ENCODE measurements around the gene HAL.

Gene HAL

GRCh38 chr12:95986635-95987570, 9.2 kb downstream of the HAL start (continued):
- TF ChIP-seq ZNF302 (tag by site-specific recombination; IDR thresholded peaks at IDR 0.05; ENCODE audit: low read depth) (no peak), ZNF391 (tag by site-specific recombination; IDR thresholded peaks at IDR 0.05; ENCODE audit: borderline replicate concordance, low read depth) (no peak), ZNF785 (tag by site-specific recombination; IDR thresholded peaks at IDR 0.05) (no peak)
- TF ChIP-seq, protein P1, sequence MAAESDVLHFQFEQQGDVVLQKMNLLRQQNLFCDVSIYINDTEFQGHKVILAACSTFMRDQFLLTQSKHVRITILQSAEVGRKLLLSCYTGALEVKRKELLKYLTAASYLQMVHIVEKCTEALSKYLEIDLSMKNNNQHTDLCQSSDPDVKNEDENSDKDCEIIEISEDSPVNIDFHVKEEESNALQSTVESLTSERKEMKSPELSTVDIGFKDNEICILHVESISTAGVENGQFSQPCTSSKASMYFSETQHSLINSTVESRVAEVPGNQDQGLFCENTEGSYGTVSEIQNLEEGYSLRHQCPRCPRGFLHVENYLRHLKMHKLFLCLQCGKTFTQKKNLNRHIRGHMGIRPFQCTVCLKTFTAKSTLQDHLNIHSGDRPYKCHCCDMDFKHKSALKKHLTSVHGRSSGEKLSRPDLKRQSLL (tag by site-specific recombination; IDR thresholded peaks at IDR 0.05): no peak
- TF ChIP-seq, protein P2, sequence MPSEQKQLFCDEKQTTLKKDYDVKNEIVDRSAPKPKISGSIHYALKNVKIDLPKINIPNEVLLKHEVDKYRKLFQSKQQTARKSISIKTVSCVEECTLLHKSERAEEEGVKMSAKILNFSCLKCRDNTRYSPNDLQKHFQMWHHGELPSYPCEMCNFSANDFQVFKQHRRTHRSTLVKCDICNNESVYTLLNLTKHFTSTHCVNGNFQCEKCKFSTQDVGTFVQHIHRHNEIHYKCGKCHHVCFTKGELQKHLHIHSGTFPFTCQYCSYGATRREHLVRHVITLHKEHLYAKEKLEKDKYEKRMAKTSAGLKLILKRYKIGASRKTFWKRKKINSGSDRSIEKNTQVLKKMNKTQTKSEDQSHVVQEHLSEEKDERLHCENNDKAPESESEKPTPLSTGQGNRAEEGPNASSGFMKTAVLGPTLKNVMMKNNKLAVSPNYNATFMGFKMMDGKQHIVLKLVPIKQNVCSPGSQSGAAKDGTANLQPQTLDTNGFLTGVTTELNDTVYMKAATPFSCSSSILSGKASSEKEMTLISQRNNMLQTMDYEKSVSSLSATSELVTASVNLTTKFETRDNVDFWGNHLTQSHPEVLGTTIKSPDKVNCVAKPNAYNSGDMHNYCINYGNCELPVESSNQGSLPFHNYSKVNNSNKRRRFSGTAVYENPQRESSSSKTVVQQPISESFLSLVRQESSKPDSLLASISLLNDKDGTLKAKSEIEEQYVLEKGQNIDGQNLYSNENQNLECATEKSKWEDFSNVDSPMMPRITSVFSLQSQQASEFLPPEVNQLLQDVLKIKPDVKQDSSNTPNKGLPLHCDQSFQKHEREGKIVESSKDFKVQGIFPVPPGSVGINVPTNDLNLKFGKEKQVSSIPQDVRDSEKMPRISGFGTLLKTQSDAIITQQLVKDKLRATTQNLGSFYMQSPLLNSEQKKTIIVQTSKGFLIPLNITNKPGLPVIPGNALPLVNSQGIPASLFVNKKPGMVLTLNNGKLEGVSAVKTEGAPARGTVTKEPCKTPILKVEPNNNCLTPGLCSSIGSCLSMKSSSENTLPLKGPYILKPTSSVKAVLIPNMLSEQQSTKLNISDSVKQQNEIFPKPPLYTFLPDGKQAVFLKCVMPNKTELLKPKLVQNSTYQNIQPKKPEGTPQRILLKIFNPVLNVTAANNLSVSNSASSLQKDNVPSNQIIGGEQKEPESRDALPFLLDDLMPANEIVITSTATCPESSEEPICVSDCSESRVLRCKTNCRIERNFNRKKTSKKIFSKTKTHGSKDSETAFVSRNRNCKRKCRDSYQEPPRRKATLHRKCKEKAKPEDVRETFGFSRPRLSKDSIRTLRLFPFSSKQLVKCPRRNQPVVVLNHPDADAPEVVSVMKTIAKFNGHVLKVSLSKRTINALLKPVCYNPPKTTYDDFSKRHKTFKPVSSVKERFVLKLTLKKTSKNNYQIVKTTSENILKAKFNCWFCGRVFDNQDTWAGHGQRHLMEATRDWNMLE (tag by site-specific recombination; conservative IDR thresholded peaks at IDR 0.05; ENCODE audit: low read depth): no peak

DNA sequence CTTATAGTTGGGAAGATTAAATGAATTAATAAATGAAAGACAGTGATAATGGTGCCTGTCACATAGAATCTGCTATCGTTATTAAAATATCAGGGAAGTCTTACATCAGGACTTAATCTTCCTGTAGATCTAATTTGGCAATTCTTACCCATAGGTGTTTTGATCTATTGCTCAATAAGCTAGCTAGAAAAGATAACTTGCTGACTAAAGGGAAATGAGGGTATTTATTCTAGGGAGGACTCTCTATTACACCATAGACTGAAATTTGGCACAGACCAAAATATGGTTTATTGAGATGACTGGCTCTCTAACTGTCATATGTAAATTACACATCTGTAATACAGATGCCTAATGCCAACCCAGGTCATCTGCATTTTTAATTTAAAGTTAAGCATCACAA, 11.5 kb downstream of the HAL start:
- Histone ChIP-seq H3K36me3 (ENCODE audit: control insufficient read depth in 2 of 2, insufficient read depth in 1 of 2, low read length in 2 of 2) (no peaks in the 10 kb centered on the region), H3K27ac (ENCODE audit: extremely low read depth, low read depth, low read length) (no peak overlapping the region), H3K4me3 (ENCODE audit: low read depth, low read length) (no peak overlapping the region), H3K4me1 (ENCODE audit: control insufficient read depth, insufficient read depth, low read length) (no peaks in the 10 kb centered on the region), H3K9me3 (ENCODE audit: control insufficient read depth, insufficient read depth, low read depth, low read length) (no peaks in the 10 kb centered on the region)
- POLR2A ChIA-PET: no interaction called here
- CTCF ChIA-PET: interaction anchor here (0.7 kb wide), 1 partner anchor 14 kb away, joined by 3 read pairs; no protein-coding TSS in a partner anchor
- TF ChIP-seq ZFP69B (tag by site-specific recombination; IDR thresholded peaks at IDR 0.05): no peak
- no peak for TF ChIP-seq ZNF692 (tag by site-specific recombination; IDR thresholded peaks at IDR 0.05)
- TF ChIP-seq, protein P3, sequence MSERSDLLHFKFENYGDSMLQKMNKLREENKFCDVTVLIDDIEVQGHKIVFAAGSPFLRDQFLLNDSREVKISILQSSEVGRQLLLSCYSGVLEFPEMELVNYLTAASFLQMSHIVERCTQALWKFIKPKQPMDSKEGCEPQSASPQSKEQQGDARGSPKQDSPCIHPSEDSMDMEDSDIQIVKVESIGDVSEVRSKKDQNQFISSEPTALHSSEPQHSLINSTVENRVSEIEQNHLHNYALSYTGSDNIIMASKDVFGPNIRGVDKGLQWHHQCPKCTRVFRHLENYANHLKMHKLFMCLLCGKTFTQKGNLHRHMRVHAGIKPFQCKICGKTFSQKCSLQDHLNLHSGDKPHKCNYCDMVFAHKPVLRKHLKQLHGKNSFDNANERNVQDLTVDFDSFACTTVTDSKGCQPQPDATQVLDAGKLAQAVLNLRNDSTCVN (tag by site-specific recombination; optimal IDR thresholded peaks at IDR 0.05): no peak
- TF ChIP-seq ZNF600 (tag by site-specific recombination; IDR thresholded peaks at IDR 0.05): no peak
- TF ChIP-seq ZNF585B (tag by site-specific recombination; IDR thresholded peaks at IDR 0.05): no peak
- TF ChIP-seq ZSCAN18 (tag by site-specific recombination; IDR thresholded peaks at IDR 0.05): no peak
- TF ChIP-seq ZNF324 (tag by site-specific recombination; IDR thresholded peaks at IDR 0.05): no peak
- no peak for TF ChIP-seq ZNF664 (tag by site-specific recombination; IDR thresholded peaks at IDR 0.05)
- no peak for TF ChIP-seq ZNF701 (tag by site-specific recombination; IDR thresholded peaks at IDR 0.05)
- TF ChIP-seq, protein P4, sequence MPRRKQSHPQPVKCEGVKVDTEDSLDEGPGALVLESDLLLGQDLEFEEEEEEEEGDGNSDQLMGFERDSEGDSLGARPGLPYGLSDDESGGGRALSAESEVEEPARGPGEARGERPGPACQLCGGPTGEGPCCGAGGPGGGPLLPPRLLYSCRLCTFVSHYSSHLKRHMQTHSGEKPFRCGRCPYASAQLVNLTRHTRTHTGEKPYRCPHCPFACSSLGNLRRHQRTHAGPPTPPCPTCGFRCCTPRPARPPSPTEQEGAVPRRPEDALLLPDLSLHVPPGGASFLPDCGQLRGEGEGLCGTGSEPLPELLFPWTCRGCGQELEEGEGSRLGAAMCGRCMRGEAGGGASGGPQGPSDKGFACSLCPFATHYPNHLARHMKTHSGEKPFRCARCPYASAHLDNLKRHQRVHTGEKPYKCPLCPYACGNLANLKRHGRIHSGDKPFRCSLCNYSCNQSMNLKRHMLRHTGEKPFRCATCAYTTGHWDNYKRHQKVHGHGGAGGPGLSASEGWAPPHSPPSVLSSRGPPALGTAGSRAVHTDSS (tag by site-specific recombination; IDR thresholded peaks at IDR 0.05): no peak
- TF ChIP-seq SP3 (tag by site-specific recombination; IDR thresholded peaks at IDR 0.05): no peak
- TF ChIP-seq ZNF670 (tag by site-specific recombination; IDR thresholded peaks at IDR 0.05; ENCODE audit: low read depth): no peak
- TF ChIP-seq ZNF629 (tag by site-specific recombination; IDR thresholded peaks at IDR 0.05): no peak
- TF ChIP-seq ZNF174 (tag by site-specific recombination; IDR thresholded peaks at IDR 0.05): no peak
- TF ChIP-seq ZNF404 (tag by site-specific recombination; IDR thresholded peaks at IDR 0.05): no peak
- no peak for TF ChIP-seq ZNF521 (tag by site-specific recombination; IDR thresholded peaks at IDR 0.05)
- TF ChIP-seq KLF17 (tag by site-specific recombination; IDR thresholded peaks at IDR 0.05): no peak
- TF ChIP-seq ZXDB (tag by site-specific recombination; IDR thresholded peaks at IDR 0.05): no peak
